ENCODE measurements around the gene RNF187. TPM values are rescaled to one million over a fixed set of nuclear protein-coding genes. Genes with fewer than 3 reads are reported as not detected.

RNF187 gene
- total RNA-seq, 2 donors from 2014 or later = 35.3 to 35.6 TPM

GRCh38 chr1:228493141-228494043, 6.2 kb downstream of the RNF187 start:
- Histone ChIP-seq H3K9me3 (no peaks in the 10 kb centered on the region), H3K4me3 (no peak overlapping the region), H3K4me1 (peaks cover 0 to 26% of the 10 kb centered on the region in 2 donors), H3K27me3 (no peaks in the 10 kb centered on the region), H3K27ac (no peak overlapping the region), H3K36me3 (peaks cover 29% of the 10 kb centered on the region)
- no peak for TF ChIP-seq CTCF (IDR thresholded peaks at IDR 0.05)
- DNase-seq (ENCODE audit: low spot score) = no peak

- H3K4me3 ChIP-seq = no peak overlapping the region
- peaks cover 29% of the 10 kb centered on the region for H3K36me3 ChIP-seq
- no peak for DNase-seq (ENCODE audit: low spot score)
- no peaks in the 10 kb centered on the region for H3K27me3 ChIP-seq
- no peak for TF ChIP-seq CTCF (IDR thresholded peaks at IDR 0.05)
- no peaks in the 10 kb centered on the region for H3K9me3 ChIP-seq
- peaks cover 0 to 20% of the 10 kb centered on the region in 2 donors for H3K4me1 ChIP-seq
- no peak overlapping the region for H3K27ac ChIP-seq
Measured at GRCh38 chr1:228494044-228494353, 6.8 kb downstream of the RNF187 start.

GRCh38 chr1:228494391-228494790, 7.2 kb downstream of the RNF187 start:
- H3K4me1 ChIP-seq = peaks cover 0 to 16% of the 10 kb centered on the region in 2 donors
- peaks cover 29% of the 10 kb centered on the region for H3K36me3 ChIP-seq
- DNase-seq (ENCODE audit: low spot score) = no peak
- H3K27ac ChIP-seq = no peak overlapping the region
- TF ChIP-seq CTCF (IDR thresholded peaks at IDR 0.05) = no peak
- H3K27me3 ChIP-seq = no peaks in the 10 kb centered on the region
- no peaks in the 10 kb centered on the region for H3K9me3 ChIP-seq
- H3K4me3 ChIP-seq = no peak overlapping the region

GRCh38 chr1:228494970-228495853, 8.0 kb downstream of the RNF187 start:
- H3K36me3 ChIP-seq = peaks cover 27% of the 10 kb centered on the region
- peaks cover 0 to 9% of the 10 kb centered on the region in 2 donors for H3K4me1 ChIP-seq

GRCh38 chr1:228496084-228496483, 8.9 kb downstream of the RNF187 start:
- no peaks in the 10 kb centered on the region for H3K9me3 ChIP-seq
- no peak for TF ChIP-seq CTCF (IDR thresholded peaks at IDR 0.05)
- H3K27me3 ChIP-seq = no peaks in the 10 kb centered on the region
- DNase-seq (ENCODE audit: low spot score) = no peak
- H3K4me3 ChIP-seq = no peak overlapping the region
- H3K36me3 ChIP-seq = peaks cover 25% of the 10 kb centered on the region
- no peak overlapping the region for H3K27ac ChIP-seq
- H3K4me1 ChIP-seq = peaks cover 0 to 5% of the 10 kb centered on the region in 2 donors

More at GRCh38 chr1:228494970-228495853, 8.0 kb downstream of the RNF187 start:
- H3K27ac ChIP-seq = no peak overlapping the region
- DNase-seq (ENCODE audit: low spot score) = no peak
- H3K4me3 ChIP-seq = no peak overlapping the region
- no peak for TF ChIP-seq CTCF (IDR thresholded peaks at IDR 0.05)
- no peaks in the 10 kb centered on the region for H3K27me3 ChIP-seq
- no peaks in the 10 kb centered on the region for H3K9me3 ChIP-seq

Data from right atrium auricular region (tissue), 2 donors.